H9 (cell line): ENCODE results near the gene SCN2B. TPM values are rescaled to one million over a fixed set of nuclear protein-coding genes. Genes with fewer than 3 reads are reported as not detected.

Source experiments
- DNase-seq: peaks from one replicate; pipeline ENCODE4 v3.0.0-alpha.2; 2017
- H2AFZ ChIP-seq: one replicate; pipeline ENCODE4 v1.6.1; 2013; ENCODE audit warnings: mild to moderate bottlenecking, low read length, control low read depth, moderate library complexity
- H2AK5ac ChIP-seq: 2 replicates; pipeline ENCODE4 v1.6.1; 2013; ENCODE audit warnings: low read length, control low read depth, mixed read lengths; ENCODE audit not compliant: insufficient read length
- H2BK120ac ChIP-seq: one replicate; pipeline ENCODE4 v1.6.1; 2013; ENCODE audit warnings: low read depth, mild to moderate bottlenecking, low read length, control low read depth, inconsistent platforms; ENCODE audit not compliant: poor library complexity, severe bottlenecking
- H2BK12ac ChIP-seq: 2 replicates; pipeline ENCODE4 v1.6.1; 2013; ENCODE audit warnings: low read length, control low read depth, mixed read lengths, low read depth; ENCODE audit not compliant: insufficient read length
- H2BK15ac ChIP-seq: 2 replicates; pipeline ENCODE4 v1.6.1; 2013; ENCODE audit warnings: low read depth, low read length, control low read depth
- H2BK20ac ChIP-seq: one replicate; pipeline ENCODE4 v1.6.1; 2013; ENCODE audit warnings: low read depth, mild to moderate bottlenecking, low read length, control low read depth, inconsistent platforms; ENCODE audit not compliant: poor library complexity, severe bottlenecking
- H2BK5ac ChIP-seq: 2 replicates; pipeline ENCODE4 v1.6.1; 2013; ENCODE audit warnings: low read length, control low read depth, mixed read lengths; ENCODE audit not compliant: insufficient read length
- H3K14ac ChIP-seq: 2 replicates; pipeline ENCODE4 v1.6.1; 2013; ENCODE audit warnings: low read length, control low read depth; ENCODE audit not compliant: insufficient read depth
- H3K18ac ChIP-seq: 2 replicates; pipeline ENCODE4 v1.6.1; 2013; ENCODE audit warnings: low read depth, mild to moderate bottlenecking, mixed read lengths, low read length, control low read depth; ENCODE audit not compliant: insufficient read length
- H3K23ac ChIP-seq: 2 replicates; pipeline ENCODE4 v1.6.1; 2013; ENCODE audit warnings: low read length, control low read depth, mixed read lengths, low read depth; ENCODE audit not compliant: insufficient read length
- H3K23me2 ChIP-seq: 2 replicates; pipeline ENCODE4 v1.6.1; 2013; ENCODE audit warnings: low read depth, mild to moderate bottlenecking, mixed read lengths, low read length, control low read depth; ENCODE audit not compliant: insufficient read length, poor library complexity, severe bottlenecking
- H3K27ac ChIP-seq: 2 replicates; pipeline ENCODE4 v1.5.1; 2013; ENCODE audit warnings: low read length, control low read depth, mixed read lengths, low read depth; ENCODE audit not compliant: insufficient read length
- H3K27me3 ChIP-seq: 2 replicates; pipeline ENCODE4 v1.6.1; 2013; ENCODE audit warnings: low read length, control low read depth, inconsistent platforms; ENCODE audit not compliant: insufficient read depth
- H3K4ac ChIP-seq: 2 replicates; pipeline ENCODE4 v1.6.1; 2013; ENCODE audit warnings: low read depth, mild to moderate bottlenecking, control low read depth, inconsistent platforms, low read length, moderate library complexity
- H3K4me1 ChIP-seq: 2 replicates; pipeline ENCODE4 v1.6.1; 2013; ENCODE audit warnings: low read length, control low read depth, inconsistent platforms; ENCODE audit not compliant: insufficient read depth
- H3K4me2 ChIP-seq: 2 replicates; pipeline ENCODE4 v1.6.1; 2013; ENCODE audit warnings: low read length, control low read depth, mixed read lengths; ENCODE audit not compliant: insufficient read length, insufficient read depth
- H3K56ac ChIP-seq: 2 replicates; pipeline ENCODE4 v1.6.1; 2013; ENCODE audit warnings: low read depth, mild to moderate bottlenecking, mixed read lengths, low read length, control low read depth; ENCODE audit not compliant: insufficient read length
- H3K79me1 ChIP-seq: 2 replicates; pipeline ENCODE4 v1.6.1; 2013; ENCODE audit warnings: low read depth, mild to moderate bottlenecking, moderate library complexity, low read length, control low read depth, inconsistent platforms; ENCODE audit not compliant: insufficient read depth, poor library complexity, severe bottlenecking
- H3K79me2 ChIP-seq: 2 replicates; pipeline ENCODE4 v1.6.1; 2013; ENCODE audit warnings: low read length, control low read depth, inconsistent platforms; ENCODE audit not compliant: insufficient read depth
- H3K9ac ChIP-seq: 2 replicates; pipeline ENCODE4 v1.6.1; 2013; ENCODE audit warnings: low read length, control low read depth, mixed read lengths; ENCODE audit not compliant: insufficient read length; ENCODE audit errors: extremely low read depth
- H3K9me3 ChIP-seq: one replicate; pipeline ENCODE4 v1.6.1; 2013; ENCODE audit warnings: low read depth, low read length, inconsistent platforms; ENCODE audit not compliant: control insufficient read depth
- H3T11ph ChIP-seq: one replicate; pipeline ENCODE4 v1.6.1; 2013; ENCODE audit warnings: mild to moderate bottlenecking, low read length, control low read depth, inconsistent platforms
- H4K20me1 ChIP-seq: one replicate; pipeline ENCODE4 v1.6.1; 2013; ENCODE audit not compliant: control insufficient read depth, insufficient read length, insufficient read depth
- H4K5ac ChIP-seq: 2 replicates; pipeline ENCODE4 v1.6.1; 2013; ENCODE audit warnings: low read depth, mild to moderate bottlenecking, mixed read lengths, low read length, control low read depth; ENCODE audit not compliant: insufficient read length
- H4K8ac ChIP-seq: replicated peaks from 2 replicates; pipeline ENCODE4 v1.6.1; 2013; ENCODE audit warnings: low read length, control low read depth, mixed read lengths, low read depth; ENCODE audit not compliant: insufficient read length
- H4K91ac ChIP-seq: 2 replicates; pipeline ENCODE4 v1.6.1; 2013; ENCODE audit warnings: low read depth, mild to moderate bottlenecking, moderate library complexity, mixed read lengths, low read length, control low read depth; ENCODE audit not compliant: insufficient read length
- H3K27ac Mint-ChIP-seq, 3 experiments: 2 replicates in 2 of 3; 3 replicates in 1 of 3; pipeline ENCODE4 v1.8.0; 2020 to 2021; ENCODE audit warnings: mixed read lengths in 3 of 3, mild to moderate bottlenecking in 1 of 3, moderate library complexity in 1 of 3
- H3K27me3 Mint-ChIP-seq: 2 replicates; pipeline ENCODE4 v1.8.0; 2021; ENCODE audit warnings: low read depth, mild to moderate bottlenecking, moderate library complexity, mixed read lengths
- H3K36me3 Mint-ChIP-seq, 3 experiments: 2 replicates in 2 of 3; 3 replicates in 1 of 3; pipeline ENCODE4 v1.8.0; 2020 to 2021; ENCODE audit warnings: low read depth in 3 of 3, mixed read lengths in 3 of 3; ENCODE audit not compliant: insufficient read depth in 1 of 3
- H3K4me1 Mint-ChIP-seq, 2 experiments: 2 replicates each; pipeline ENCODE4 v1.8.0; 2020; ENCODE audit warnings: mixed read lengths in 2 of 2
- H3K4me3 Mint-ChIP-seq, 2 experiments: 2 replicates in 1 of 2; 3 replicates in 1 of 2; pipeline ENCODE4 v1.8.0; 2020 to 2021; ENCODE audit warnings: mild to moderate bottlenecking in 2 of 2, mixed read lengths in 2 of 2, moderate library complexity in 1 of 2
- H3K9me3 Mint-ChIP-seq, 2 experiments: 2 replicates in 1 of 2; 3 replicates in 1 of 2; pipeline ENCODE4 v1.8.0; 2020; ENCODE audit warnings: mild to moderate bottlenecking in 2 of 2, mixed read lengths in 2 of 2, moderate library complexity in 1 of 2
- WGBS: extraction: QIAGEN DNeasy Blood & Tissue Kit; methylation state at CpG from one replicate; pipeline ENCODE4 v1.1.7; 2013; ENCODE audit warnings: missing lambda C conversion rate, low lambda C conversion rate, mixed read lengths; ENCODE audit not compliant: insufficient read length; ENCODE audit errors: extremely low coverage; 5-methylcytosine and 5-hydroxymethylcytosine counted together
- total RNA-seq: library from RNA; stranded (reverse); gene quantifications from 2 replicates; pipeline ENCODE4 v1.2.1, GENCODE V29; 2021
- TF ChIP-seq, protein P1 (sequence below): fragments of 200-600 bp; sonication (generic); conservative IDR thresholded peaks from 3 replicates; pipeline ENCODE4 v1.8.0; 2021; ENCODE audit warnings: antibody characterized with exemption, mild to moderate bottlenecking

SCN2B gene
- total RNA-seq, 1 experiment from 2014 or later = not detected

DNA sequence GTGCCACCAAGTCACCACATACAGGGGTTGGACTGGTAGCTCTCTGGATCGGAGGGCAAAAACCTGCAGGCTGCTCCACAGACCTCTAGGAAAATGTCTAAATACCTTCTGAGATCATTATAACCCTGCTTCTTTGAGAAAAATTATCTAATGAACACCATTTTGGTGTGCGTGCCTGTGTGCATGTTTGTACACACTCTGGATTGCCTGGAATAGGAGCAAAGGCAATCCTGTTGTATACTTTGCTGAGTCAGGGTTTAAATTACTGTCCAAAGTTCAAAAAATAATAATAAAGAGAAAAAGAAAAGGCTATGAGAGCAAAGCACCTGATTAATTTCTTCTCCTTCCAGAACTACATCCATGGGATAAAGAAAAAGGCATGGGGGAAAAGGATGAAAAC, 37.3 kb upstream of the SCN2B start:
- no peak overlapping the region for H2BK120ac ChIP-seq
- no peak overlapping the region for H3T11ph ChIP-seq
- H2BK20ac ChIP-seq = no peak overlapping the region
- TF ChIP-seq, protein P1, sequence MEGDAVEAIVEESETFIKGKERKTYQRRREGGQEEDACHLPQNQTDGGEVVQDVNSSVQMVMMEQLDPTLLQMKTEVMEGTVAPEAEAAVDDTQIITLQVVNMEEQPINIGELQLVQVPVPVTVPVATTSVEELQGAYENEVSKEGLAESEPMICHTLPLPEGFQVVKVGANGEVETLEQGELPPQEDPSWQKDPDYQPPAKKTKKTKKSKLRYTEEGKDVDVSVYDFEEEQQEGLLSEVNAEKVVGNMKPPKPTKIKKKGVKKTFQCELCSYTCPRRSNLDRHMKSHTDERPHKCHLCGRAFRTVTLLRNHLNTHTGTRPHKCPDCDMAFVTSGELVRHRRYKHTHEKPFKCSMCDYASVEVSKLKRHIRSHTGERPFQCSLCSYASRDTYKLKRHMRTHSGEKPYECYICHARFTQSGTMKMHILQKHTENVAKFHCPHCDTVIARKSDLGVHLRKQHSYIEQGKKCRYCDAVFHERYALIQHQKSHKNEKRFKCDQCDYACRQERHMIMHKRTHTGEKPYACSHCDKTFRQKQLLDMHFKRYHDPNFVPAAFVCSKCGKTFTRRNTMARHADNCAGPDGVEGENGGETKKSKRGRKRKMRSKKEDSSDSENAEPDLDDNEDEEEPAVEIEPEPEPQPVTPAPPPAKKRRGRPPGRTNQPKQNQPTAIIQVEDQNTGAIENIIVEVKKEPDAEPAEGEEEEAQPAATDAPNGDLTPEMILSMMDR = no peak
- H3K9me3 Mint-ChIP-seq = peaks cover 0 to 6% of the 10 kb centered on the region in 2 experiments; a peak in 3 of 5 replicates
- no peak overlapping the region for H3K9ac ChIP-seq
- H2AFZ ChIP-seq = no peak overlapping the region
- H3K23me2 ChIP-seq = no peaks in the 10 kb centered on the region
- H3K23ac ChIP-seq = no peak overlapping the region
- no peak for DNase-seq
- no peak overlapping the region for H2AK5ac ChIP-seq
- no peak overlapping the region for H3K14ac ChIP-seq
- H4K5ac ChIP-seq = no peak overlapping the region
- no peaks in the 10 kb centered on the region for H3K27me3 ChIP-seq
- H3K4me3 Mint-ChIP-seq = no peak overlapping the region
- H3K56ac ChIP-seq = no peak overlapping the region
- no peaks in the 10 kb centered on the region for H3K79me2 ChIP-seq
- no peaks in the 10 kb centered on the region for H3K9me3 ChIP-seq
- no peak overlapping the region for H2BK15ac ChIP-seq
- no CpG with 5 or more reads among the region's 2 CpGs for WGBS
- H3K27ac ChIP-seq = no peak overlapping the region
- no peak overlapping the region for H3K4me2 ChIP-seq
- no peaks in the 10 kb centered on the region for H3K79me1 ChIP-seq
- peak overlapping the region in 2 of 3 experiments; percentile 8 to 50; a peak in 1 of 7 replicates for H3K27ac Mint-ChIP-seq
- peaks cover 46 to 48% of the 10 kb centered on the region in 2 experiments for H3K4me1 Mint-ChIP-seq
- peaks cover 27% of the 10 kb centered on the region for H3K4me1 ChIP-seq
- no peaks in the 10 kb centered on the region; the same call in 1 of the 2 replicates for H3K27me3 Mint-ChIP-seq
- H3K18ac ChIP-seq = no peak overlapping the region
- H2BK12ac ChIP-seq = no peak overlapping the region
- H4K91ac ChIP-seq = no peak overlapping the region
- no peak overlapping the region for H4K8ac ChIP-seq
- no peaks in the 10 kb centered on the region for H4K20me1 ChIP-seq
- H2BK5ac ChIP-seq = no peak overlapping the region
- H3K4ac ChIP-seq = no peak overlapping the region
- H3K36me3 Mint-ChIP-seq = peaks cover 0 to 14% (median 0%) of the 10 kb centered on the region in 3 experiments; a peak in 3 of 7 replicates
